Measurements from ENCODE around the gene FGF9. TPM values are rescaled to one million over a fixed set of nuclear protein-coding genes. Genes with fewer than 3 reads are reported as not detected.

FGF9 gene
- total and polyA plus RNA-seq, 2 of the 8 experiments (the other 6 are each of a cell fraction or from before 2014, with no cell fraction given) = 0.02 TPM; not detected in 1

DNA sequence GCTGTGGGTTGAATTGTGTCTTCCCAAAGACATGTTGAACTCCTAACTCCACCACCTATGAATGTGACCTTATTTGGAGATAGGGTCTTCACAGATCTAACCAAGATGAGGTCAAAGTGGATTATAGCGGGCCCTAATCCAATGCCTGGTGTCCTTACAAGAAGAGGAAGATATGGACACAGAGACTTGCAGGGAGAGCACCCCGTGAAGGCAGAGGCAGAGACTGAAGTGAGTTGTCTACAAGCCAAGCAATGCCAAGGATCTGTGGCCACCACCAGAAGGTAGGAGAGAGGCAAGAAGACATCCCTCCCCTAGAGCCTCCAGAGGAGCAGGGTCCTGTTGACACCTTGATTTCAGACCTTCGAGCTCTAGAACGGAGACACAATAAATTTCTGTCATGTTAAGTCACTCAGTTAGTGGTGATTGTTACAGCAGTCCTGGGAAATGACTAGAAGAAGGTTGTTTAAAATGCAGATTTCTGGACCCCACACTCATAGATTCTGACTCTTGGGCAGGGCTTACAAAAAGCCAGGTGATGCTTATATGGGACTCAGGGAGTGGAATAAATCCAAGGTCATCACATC lies 70.6 kb downstream of the FGF9 start:
- H4K8ac ChIP-seq (ENCODE audit: extremely low read depth, insufficient read depth, low read length) = no peak overlapping the region
- H3K23me2 ChIP-seq (ENCODE audit: low read depth, low read length) = peaks cover 3% of the 10 kb centered on the region; the same call in 1 of the 2 replicates
- no peak overlapping the region for H2BK20ac ChIP-seq (ENCODE audit: low read length)
- no peak overlapping the region for H3K27ac ChIP-seq (ENCODE audit: low read depth, low read length)
- H3K79me2 ChIP-seq (ENCODE audit: control insufficient read depth in 1 of 2, insufficient read depth in 2 of 2, low read length in 2 of 2) = no peaks in the 10 kb centered on the region
- H3K9ac ChIP-seq (replicated peaks in 1 of 4; ENCODE audit: extremely low read depth in 1 of 4, low read depth in 3 of 4, low read length in 3 of 4) = no peak overlapping the region
- TF ChIP-seq EGR1 (IDR thresholded peaks at IDR 0.05; ENCODE audit: borderline replicate concordance, low read depth, low read length) (no peak), KDM4A (IDR thresholded peaks at IDR 0.05; ENCODE audit: low read depth, low read length, severe bottlenecking) (peak; percentile 11)
- H3K4me1 ChIP-seq (replicated peaks in 1 of 4; ENCODE audit: control insufficient read depth in 3 of 4, insufficient read depth in 4 of 4, low read length in 3 of 4) = no peaks in the 10 kb centered on the region
- H3K4me3 ChIP-seq (ENCODE audit: extremely low read depth in 1 of 4, insufficient read depth in 2 of 4, low read depth in 3 of 4, low read length in 4 of 4) = no peak overlapping the region
- no peak overlapping the region for H4K5ac ChIP-seq (ENCODE audit: insufficient read length, low read depth, low read length)
- ChIA-PET CTCF (ENCODE audit: partially characterized antibody) (no interaction called here), POLR2A (ENCODE audit: partially characterized antibody) (no interaction called here)
- no peak overlapping the region for H3K18ac ChIP-seq (ENCODE audit: extremely low read depth, low read length)
- no peaks in the 10 kb centered on the region for H3K36me3 ChIP-seq (ENCODE audit: control insufficient read depth in 2 of 4, insufficient read depth in 4 of 4, low read length in 3 of 4)
- DNase-seq (ENCODE audit: low read depth in 1 of 2, low spot score in 2 of 2) = no peak
- no peak overlapping the region for H2AFZ ChIP-seq (ENCODE audit: low read length)
- H4K20me1 ChIP-seq (replicated peaks in 1 of 2; ENCODE audit: control insufficient read depth in 1 of 2, insufficient read depth in 2 of 2, low read length in 2 of 2) = no peaks in the 10 kb centered on the region
- H2AK5ac ChIP-seq (ENCODE audit: low read depth, low read length) = no peak overlapping the region
- H3K79me1 ChIP-seq (ENCODE audit: low read depth, low read length) = no peaks in the 10 kb centered on the region
- FAIRE-seq = no peak
- WGBS, 2 experiments (ENCODE audit: extremely low coverage in 1 of 2, insufficient coverage in 1 of 2, insufficient read length in 1 of 2, insufficient replicate concordance in 2 of 2, low coverage in 1 of 2, low lambda C conversion rate in 2 of 2, missing lambda C conversion rate in 1 of 2) = 86% methylated on average over 4 of the region's 4 CpGs; no CpG with 5 or more reads in 1 of the 2 experiments
- H3K27me3 ChIP-seq (replicated peaks in 1 of 4; ENCODE audit: control insufficient read depth in 3 of 4, extremely low read depth in 1 of 4, insufficient read depth in 3 of 4, low read length in 3 of 4) = no peaks in the 10 kb centered on the region
- H2BK15ac ChIP-seq (ENCODE audit: low read length) = no peak overlapping the region
- no peak overlapping the region for H2BK120ac ChIP-seq (replicated peaks; ENCODE audit: low read depth, low read length)
- H2BK5ac ChIP-seq (ENCODE audit: low read depth, low read length) = no peak overlapping the region
- H3K9me3 ChIP-seq (ENCODE audit: insufficient read depth in 2 of 2, low read depth in 1 of 2, low read length in 1 of 2) = no peaks in the 10 kb centered on the region
- H3K14ac ChIP-seq (ENCODE audit: insufficient read length) = no peak overlapping the region
- H3K23ac ChIP-seq (ENCODE audit: insufficient read length) = no peak overlapping the region
- H4K91ac ChIP-seq (replicated peaks; ENCODE audit: insufficient read length, low read length) = no peak overlapping the region
- H3K56ac ChIP-seq (replicated peaks; ENCODE audit: insufficient read length, low read depth, low read length) = no peak overlapping the region
- no peak overlapping the region for H3K4me2 ChIP-seq (ENCODE audit: insufficient read depth in 1 of 2, low read depth in 2 of 2, low read length in 2 of 2)
- H3K4ac ChIP-seq (replicated peaks; ENCODE audit: insufficient read length, low read depth, low read length) = no peak overlapping the region
- no peak overlapping the region for H2BK12ac ChIP-seq (ENCODE audit: low read depth, low read length)

Data from H1 (cell line).